BLaER1 treated with 17β-estradiol and CSF1 and Interleukin-3, amounts not matched to agents 10 nM and 100 nM (cell line): ENCODE results near the gene GNAI3.

Source experiments
- H3K27ac ChIP-seq, 11 experiments: shearing (Covaris generic); formaldehyde crosslinking; 2 replicates each; pipeline ENCODE4 v1.8.1; 2022
- H3K27me3 ChIP-seq, 11 experiments: shearing (Covaris generic); formaldehyde crosslinking; 2 replicates each; pipeline ENCODE4 v1.8.1; 2022
- H3K36me3 ChIP-seq, 11 experiments: shearing (Covaris generic); formaldehyde crosslinking; 2 replicates each; pipeline ENCODE4 v1.8.1; 2022
- H3K4me1 ChIP-seq, 10 experiments: shearing (Covaris generic); formaldehyde crosslinking; 2 replicates each; pipeline ENCODE4 v1.8.1; 2022
- H3K4me2 ChIP-seq, 11 experiments: shearing (Covaris generic); formaldehyde crosslinking; 2 replicates each; pipeline ENCODE4 v1.8.1; 2022
- H3K4me3 ChIP-seq, 10 experiments: shearing (Covaris generic); formaldehyde crosslinking; 2 replicates each; pipeline ENCODE4 v1.8.1; 2022
- H3K9ac ChIP-seq, 11 experiments: shearing (Covaris generic); formaldehyde crosslinking; 2 replicates each; pipeline ENCODE4 v1.8.1; 2022
- H3K9me3 ChIP-seq, 11 experiments: shearing (Covaris generic); formaldehyde crosslinking; replicated peaks in 1 of 11; 2 replicates each; pipeline ENCODE4 v1.8.1; 2022
- H4K20me1 ChIP-seq, 11 experiments: shearing (Covaris generic); formaldehyde crosslinking; 2 replicates each; pipeline ENCODE4 v1.8.1; 2022
- Cebpa-rat ChIP-seq, 11 experiments: shearing (Covaris generic); IDR thresholded peaks; 2 replicates each; pipeline ENCODE4 v1.8.1; 2022

The GNAI3 gene

GRCh38 chr1:109611308-109611990, 63.0 kb downstream of the GNAI3 start:
- no peaks in the 10 kb centered on the region for H3K9me3 ChIP-seq
- no peak overlapping the region for H3K4me3 ChIP-seq
- no peaks in the 10 kb centered on the region for H3K27me3 ChIP-seq
- peaks cover 0 to 5% (median 0%) of the 10 kb centered on the region in 11 experiments; a peak in 1 of 22 replicates for H4K20me1 ChIP-seq
- no peak overlapping the region for H3K9ac ChIP-seq
- no peaks in the 10 kb centered on the region for H3K36me3 ChIP-seq
- H3K4me1 ChIP-seq = peaks cover 24 to 71% (median 30%) of the 10 kb centered on the region in 10 experiments
- TF ChIP-seq Cebpa-rat (IDR thresholded peaks at IDR 0.05) = no peak
- H3K4me2 ChIP-seq = peak overlapping the region in 1 of 11 experiments; percentile 27; a peak in 1 of 22 replicates
- H3K27ac ChIP-seq = no peak overlapping the region

- Histone ChIP-seq H3K4me3 (no peak overlapping the region), H3K9me3 (no peaks in the 10 kb centered on the region)
- TF ChIP-seq Cebpa-rat (IDR thresholded peaks at IDR 0.05) = no peak
Observed at GRCh38 chr1:109613361-109614147, 65.1 kb downstream of the GNAI3 start.

GRCh38 chr1:109615879-109616278, 67.5 kb downstream of the GNAI3 start:
- no peak for TF ChIP-seq Cebpa-rat (IDR thresholded peaks at IDR 0.05)
- peaks cover 47 to 75% (median 59%) of the 10 kb centered on the region in 10 experiments for H3K4me1 ChIP-seq
- H3K4me2 ChIP-seq = peak overlapping the region; percentile 7 to 97 (median 59)
- H3K36me3 ChIP-seq = no peaks in the 10 kb centered on the region
- H4K20me1 ChIP-seq = peaks cover 0 to 5% (median 0%) of the 10 kb centered on the region in 11 experiments; a peak in 1 of 22 replicates
- H3K4me3 ChIP-seq = no peak overlapping the region; a peak in 1 of 20 replicates
- no peaks in the 10 kb centered on the region for H3K9me3 ChIP-seq
- H3K9ac ChIP-seq = peak overlapping the region in 7 of 11 experiments; percentile 3 to 67 (median 31); a peak in 9 of 22 replicates
- H3K27me3 ChIP-seq = no peaks in the 10 kb centered on the region
- peak overlapping the region in 9 of 11 experiments; percentile 34 to 87 (median 52); a peak in 18 of 22 replicates for H3K27ac ChIP-seq

More at GRCh38 chr1:109613361-109614147, 65.1 kb downstream of the GNAI3 start:
- Histone ChIP-seq H3K4me2 (peak overlapping the region in 8 of 11 experiments; percentile 10 to 53 (median 27); a peak in 13 of 22 replicates), H4K20me1 (peaks cover 0 to 5% (median 0%) of the 10 kb centered on the region in 11 experiments; a peak in 1 of 22 replicates), H3K27me3 (no peaks in the 10 kb centered on the region), H3K9ac (no peak overlapping the region), H3K36me3 (no peaks in the 10 kb centered on the region), H3K4me1 (peaks cover 37 to 71% (median 48%) of the 10 kb centered on the region in 10 experiments), H3K27ac (no peak overlapping the region)

- Histone ChIP-seq H4K20me1 (peaks cover 0 to 6% (median 1%) of the 10 kb centered on the region in 11 experiments; a peak in 10 of 22 replicates), H3K4me1 (peaks cover 48 to 76% (median 59%) of the 10 kb centered on the region in 10 experiments), H3K4me3 (no peak overlapping the region; a peak in 1 of 20 replicates), H3K36me3 (no peaks in the 10 kb centered on the region), H3K4me2 (peak overlapping the region; percentile 7 to 97 (median 59); a peak in 20 of 22 replicates), H3K9me3 (no peaks in the 10 kb centered on the region), H3K27ac (peak overlapping the region in 9 of 11 experiments; percentile 34 to 87 (median 52); a peak in 18 of 22 replicates), H3K9ac (peak overlapping the region in 7 of 11 experiments; percentile 3 to 67 (median 31); a peak in 9 of 22 replicates), H3K27me3 (no peaks in the 10 kb centered on the region)
- TF ChIP-seq Cebpa-rat (IDR thresholded peaks at IDR 0.05) = no peak
Observed at GRCh38 chr1:109616391-109616790, 68.0 kb downstream of the GNAI3 start.

- Histone ChIP-seq H3K9me3 (no peaks in the 10 kb centered on the region), H3K27me3 (no peaks in the 10 kb centered on the region), H3K9ac (peak overlapping the region in 1 of 11 experiments; percentile 61; a peak in 1 of 22 replicates), H4K20me1 (peaks cover 8 to 15% (median 11%) of the 10 kb centered on the region in 11 experiments; a peak in 17 of 22 replicates), H3K27ac (peak overlapping the region in 4 of 11 experiments; percentile 69 to 87 (median 71); a peak in 10 of 22 replicates), H3K4me2 (peak overlapping the region in 10 of 11 experiments; percentile 1 to 97 (median 58); a peak in 17 of 22 replicates), H3K36me3 (no peaks in the 10 kb centered on the region; a peak in 1 of 22 replicates), H3K4me3 (no peak overlapping the region), H3K4me1 (peaks cover 57 to 80% (median 67%) of the 10 kb centered on the region in 10 experiments)
- TF ChIP-seq Cebpa-rat (IDR thresholded peaks at IDR 0.05) = no peak
Observed at GRCh38 chr1:109617291-109617801, 68.9 kb downstream of the GNAI3 start.

GRCh38 chr1:109618661-109619575, 70.5 kb downstream of the GNAI3 start:
- no peaks in the 10 kb centered on the region for H3K27me3 ChIP-seq
- peak overlapping the region; percentile 83 to 96 (median 91) for H3K27ac ChIP-seq
- peak overlapping the region; percentile 83 to 95 (median 89); a peak in 19 of 20 replicates for H3K4me3 ChIP-seq
- TF ChIP-seq Cebpa-rat (IDR thresholded peaks at IDR 0.05) = no peak
- H3K36me3 ChIP-seq = no peaks in the 10 kb centered on the region; a peak in 1 of 22 replicates
- peak overlapping the region; percentile 87 to 100 (median 97) for H3K4me2 ChIP-seq
- peaks cover 21 to 31% (median 26%) of the 10 kb centered on the region in 11 experiments; a peak in 18 of 22 replicates for H4K20me1 ChIP-seq
- H3K9me3 ChIP-seq = no peaks in the 10 kb centered on the region
- H3K4me1 ChIP-seq = peaks cover 61 to 80% (median 74%) of the 10 kb centered on the region in 10 experiments
- peak overlapping the region; percentile 84 to 94 (median 90) for H3K9ac ChIP-seq

GRCh38 chr1:109619576-109620400, 71.4 kb downstream of the GNAI3 start, which contains the start of the genes AMPD2 and GNAT2:
AMPD2 (plus strand) TSS chr1:109619837; CDS start chr1:109621176, 1,339 bp downstream.
GNAT2 (minus strand) TSS chr1:109619616; CDS start chr1:109612870, 6,746 bp downstream.
- Histone ChIP-seq H4K20me1 (peaks cover 28 to 40% (median 34%) of the 10 kb centered on the region in 11 experiments; a peak in 21 of 22 replicates), H3K4me3 (peak within 1 kb of the TSS; percentile 83 to 95 (median 89)), H3K4me2 (peak within 1 kb of the TSS; percentile 87 to 100 (median 97)), H3K27me3 (no peaks in the 10 kb centered on the region), H3K4me1 (peaks cover 70 to 82% (median 80%) of the 10 kb centered on the region in 10 experiments), H3K36me3 (no peaks in the 10 kb centered on the region; a peak in 1 of 22 replicates), H3K9ac (peak within 1 kb of the TSS; percentile 84 to 94 (median 90)), H3K9me3 (no peaks in the 10 kb centered on the region), H3K27ac (peak within 1 kb of the TSS; percentile 83 to 96 (median 91))
- no peak for TF ChIP-seq Cebpa-rat (IDR thresholded peaks at IDR 0.05)
